Neural cell (in vitro differentiated cells): ENCODE data around the gene TMEM132A. TPM values are rescaled to one million over a fixed set of nuclear protein-coding genes. Genes with fewer than 3 reads are reported as not detected.

Source experiments
- H2AFZ ChIP-seq: fragments of 200-600, 300-800 bp; sonication (generic), shearing (Covaris generic); 2 replicates; pipeline ENCODE4 v1.6.0; 2014; ENCODE audit warnings: low read depth, mild to moderate bottlenecking, antibody characterized with exemption, low read length, moderate library complexity
- H3F3A ChIP-seq: fragments of 200-600 bp; shearing (Covaris generic); 2 replicates; pipeline ENCODE4 v1.6.1; 2016; ENCODE audit warnings: mild to moderate bottlenecking, moderate library complexity, mixed read lengths, antibody characterized with exemption, low read length; ENCODE audit not compliant: insufficient read depth, poor library complexity, severe bottlenecking
- H3K27ac ChIP-seq: fragments of 200-600, 300-800 bp; sonication (generic), shearing (Covaris generic); 2 replicates; pipeline ENCODE4 v1.5.1; 2014; ENCODE audit warnings: mild to moderate bottlenecking, low read length, moderate library complexity
- H3K27me3 ChIP-seq: fragments of 300-800, 200-600 bp; sonication (generic), shearing (Covaris generic); 2 replicates; pipeline ENCODE4 v1.6.0; 2014; ENCODE audit warnings: mild to moderate bottlenecking, low read depth, low read length, moderate library complexity; ENCODE audit not compliant: insufficient read depth
- H3K36me3 ChIP-seq: fragments of 300-800, 200-600 bp; sonication (generic), shearing (Covaris generic); 2 replicates; pipeline ENCODE4 v1.5.1; 2014; ENCODE audit warnings: mild to moderate bottlenecking, antibody characterized with exemption, low read length, moderate library complexity; ENCODE audit not compliant: insufficient read depth
- H3K4me2 ChIP-seq: fragments of 300-800, 200-600 bp; sonication (generic), shearing (Covaris generic); 2 replicates; pipeline ENCODE4 v1.6.0; 2014; ENCODE audit warnings: mild to moderate bottlenecking, low read length
- H3K4me3 ChIP-seq: fragments of 300-800, 200-600 bp; sonication (generic), shearing (Covaris generic); 2 replicates; pipeline ENCODE4 v1.5.1; 2014; ENCODE audit warnings: mild to moderate bottlenecking, low read length, moderate library complexity
- H3K79me2 ChIP-seq: fragments of 200-600 bp; shearing (Covaris generic); replicated peaks from 2 replicates; pipeline ENCODE4 v1.6.0; 2014; ENCODE audit warnings: mild to moderate bottlenecking, low read length, moderate library complexity; ENCODE audit not compliant: insufficient read depth
- H3K9ac ChIP-seq: fragments of 300-800, 200-600 bp; sonication (generic), shearing (Covaris generic); 2 replicates; pipeline ENCODE4 v1.6.1; 2016; ENCODE audit warnings: mild to moderate bottlenecking, low read length, mixed read lengths
- H3K9me2 ChIP-seq: fragments of 200-600 bp; shearing (Covaris generic); 2 replicates; pipeline ENCODE4 v1.6.1; 2016; ENCODE audit warnings: mild to moderate bottlenecking, low read length, mixed read lengths; ENCODE audit not compliant: insufficient read depth
- H3K9me3 ChIP-seq: fragments of 200-600, 300-800 bp; sonication (generic), shearing (Covaris generic); 2 replicates; pipeline ENCODE4 v1.6.1; 2016; ENCODE audit warnings: mild to moderate bottlenecking, mixed run types, low read length, moderate library complexity, mixed read lengths
- H4K20me1 ChIP-seq: fragments of 200-600 bp; shearing (Covaris generic); 2 replicates; pipeline ENCODE4 v1.6.1; 2016; ENCODE audit warnings: mild to moderate bottlenecking, mixed run types; ENCODE audit not compliant: insufficient read depth
- EP300 ChIP-seq: fragments of 450-650 bp; conservative IDR thresholded peaks from 2 replicates; pipeline ENCODE4 v1.6.1; 2014; ENCODE audit warnings: antibody characterized with exemption, mild to moderate bottlenecking, moderate library complexity; ENCODE audit not compliant: poor library complexity, severe bottlenecking
- EZH2 ChIP-seq: fragments of 200-600, 300-800 bp; shearing (Covaris generic), sonication (generic); IDR thresholded peaks from 2 replicates; pipeline ENCODE4 v1.6.1; 2014; ENCODE audit warnings: antibody characterized with exemption, low read length, borderline replicate concordance, mild to moderate bottlenecking; ENCODE audit not compliant: insufficient read depth, poor library complexity, severe bottlenecking
- MXI1 ChIP-seq: fragments of 450-650 bp; conservative IDR thresholded peaks from 2 replicates; pipeline ENCODE4 v1.6.1; 2014; ENCODE audit warnings: antibody characterized with exemption, mild to moderate bottlenecking; ENCODE audit not compliant: poor library complexity, severe bottlenecking
- POLR2AphosphoS5 ChIP-seq: IDR thresholded peaks from 2 replicates; pipeline ENCODE4 v1.6.1; 2012
- RAD21 ChIP-seq: fragments of 450-650 bp; conservative IDR thresholded peaks from 2 replicates; pipeline ENCODE4 v1.6.1; 2014; ENCODE audit warnings: antibody characterized with exemption, mild to moderate bottlenecking, moderate library complexity
- SMC3 ChIP-seq: fragments of 450-650 bp; conservative IDR thresholded peaks from 2 replicates; pipeline ENCODE4 v1.6.1; 2014; ENCODE audit warnings: antibody characterized with exemption, mild to moderate bottlenecking, moderate library complexity; ENCODE audit not compliant: poor library complexity
- TAF1 ChIP-seq: IDR thresholded peaks from 2 replicates; pipeline ENCODE4 v1.6.1; 2012; ENCODE audit warnings: low read depth
- polyA plus RNA-seq: library from polyadenylated mRNA; depleted of rRNA; stranded (reverse); fragments of >200 nt; gene quantifications from 2 replicates; pipeline ENCODE4 v1.2.3, GENCODE V29; 2014
- TF ChIP-seq, protein P1 (sequence below): fragments of 450-650 bp; IDR thresholded peaks from 2 replicates; pipeline ENCODE4 v1.5.1; 2014; ENCODE audit warnings: antibody characterized with exemption, mild to moderate bottlenecking, moderate library complexity; ENCODE audit not compliant: poor library complexity, severe bottlenecking
- TF ChIP-seq, protein P2 (sequence below): IDR thresholded peaks from 2 replicates; pipeline ENCODE4 v1.6.1; 2012; ENCODE audit warnings: borderline replicate concordance

TMEM132A gene
- polyA plus RNA-seq, 1 donor from 2014 or later, result 215 TPM

DNA sequence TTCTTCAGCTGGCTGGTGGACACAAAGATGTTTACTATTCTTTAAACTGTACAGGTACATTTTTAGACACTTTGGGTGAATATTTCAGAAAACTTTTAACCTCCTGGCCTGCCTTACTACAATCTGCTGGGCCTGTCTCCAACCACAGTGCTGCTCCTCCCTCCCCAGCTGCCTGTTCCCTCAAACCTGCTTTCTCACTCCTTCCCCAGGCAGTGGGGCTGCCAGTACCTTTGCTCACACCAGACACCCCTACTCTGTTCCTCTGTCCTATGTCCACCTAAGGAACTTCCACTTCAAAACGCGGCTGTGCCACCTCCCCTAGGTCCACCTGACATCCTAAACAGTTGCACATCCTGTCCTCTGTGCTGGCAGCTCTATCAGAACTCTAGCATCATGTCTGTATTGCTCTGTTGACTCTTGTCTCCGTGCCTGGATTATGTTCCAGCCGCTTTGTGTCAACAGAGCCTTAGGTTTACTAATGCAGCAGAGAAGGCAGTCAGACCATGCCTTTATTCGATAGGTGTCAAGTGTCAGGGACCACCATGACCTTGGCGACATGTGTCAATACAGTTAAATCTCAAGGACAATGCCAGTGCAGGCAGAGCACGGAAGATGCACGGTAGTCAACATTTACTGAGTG, 43.5 kb upstream of the TMEM132A start:
- Histone ChIP-seq H3K27me3 (no peaks in the 10 kb centered on the region), H4K20me1 (no peaks in the 10 kb centered on the region), H3K9me3 (no peaks in the 10 kb centered on the region), H3K4me3 (no peak overlapping the region), H3K4me2 (no peak overlapping the region), H2AFZ (no peak overlapping the region), H3K9me2 (no peaks in the 10 kb centered on the region), H3K36me3 (no peaks in the 10 kb centered on the region), H3K27ac (no peak overlapping the region), H3K9ac (no peak overlapping the region), H3F3A (no peaks in the 10 kb centered on the region), H3K79me2 (no peaks in the 10 kb centered on the region)
- TF ChIP-seq RAD21, result no peak
- no peak for TF ChIP-seq MXI1
- no peak for TF ChIP-seq EZH2
- TF ChIP-seq TAF1, result no peak
- TF ChIP-seq SMC3, result no peak
- TF ChIP-seq EP300, result no peak
- TF ChIP-seq POLR2AphosphoS5, result no peak
- TF ChIP-seq, protein P1, sequence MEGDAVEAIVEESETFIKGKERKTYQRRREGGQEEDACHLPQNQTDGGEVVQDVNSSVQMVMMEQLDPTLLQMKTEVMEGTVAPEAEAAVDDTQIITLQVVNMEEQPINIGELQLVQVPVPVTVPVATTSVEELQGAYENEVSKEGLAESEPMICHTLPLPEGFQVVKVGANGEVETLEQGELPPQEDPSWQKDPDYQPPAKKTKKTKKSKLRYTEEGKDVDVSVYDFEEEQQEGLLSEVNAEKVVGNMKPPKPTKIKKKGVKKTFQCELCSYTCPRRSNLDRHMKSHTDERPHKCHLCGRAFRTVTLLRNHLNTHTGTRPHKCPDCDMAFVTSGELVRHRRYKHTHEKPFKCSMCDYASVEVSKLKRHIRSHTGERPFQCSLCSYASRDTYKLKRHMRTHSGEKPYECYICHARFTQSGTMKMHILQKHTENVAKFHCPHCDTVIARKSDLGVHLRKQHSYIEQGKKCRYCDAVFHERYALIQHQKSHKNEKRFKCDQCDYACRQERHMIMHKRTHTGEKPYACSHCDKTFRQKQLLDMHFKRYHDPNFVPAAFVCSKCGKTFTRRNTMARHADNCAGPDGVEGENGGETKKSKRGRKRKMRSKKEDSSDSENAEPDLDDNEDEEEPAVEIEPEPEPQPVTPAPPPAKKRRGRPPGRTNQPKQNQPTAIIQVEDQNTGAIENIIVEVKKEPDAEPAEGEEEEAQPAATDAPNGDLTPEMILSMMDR, result no peak
- TF ChIP-seq, protein P2, sequence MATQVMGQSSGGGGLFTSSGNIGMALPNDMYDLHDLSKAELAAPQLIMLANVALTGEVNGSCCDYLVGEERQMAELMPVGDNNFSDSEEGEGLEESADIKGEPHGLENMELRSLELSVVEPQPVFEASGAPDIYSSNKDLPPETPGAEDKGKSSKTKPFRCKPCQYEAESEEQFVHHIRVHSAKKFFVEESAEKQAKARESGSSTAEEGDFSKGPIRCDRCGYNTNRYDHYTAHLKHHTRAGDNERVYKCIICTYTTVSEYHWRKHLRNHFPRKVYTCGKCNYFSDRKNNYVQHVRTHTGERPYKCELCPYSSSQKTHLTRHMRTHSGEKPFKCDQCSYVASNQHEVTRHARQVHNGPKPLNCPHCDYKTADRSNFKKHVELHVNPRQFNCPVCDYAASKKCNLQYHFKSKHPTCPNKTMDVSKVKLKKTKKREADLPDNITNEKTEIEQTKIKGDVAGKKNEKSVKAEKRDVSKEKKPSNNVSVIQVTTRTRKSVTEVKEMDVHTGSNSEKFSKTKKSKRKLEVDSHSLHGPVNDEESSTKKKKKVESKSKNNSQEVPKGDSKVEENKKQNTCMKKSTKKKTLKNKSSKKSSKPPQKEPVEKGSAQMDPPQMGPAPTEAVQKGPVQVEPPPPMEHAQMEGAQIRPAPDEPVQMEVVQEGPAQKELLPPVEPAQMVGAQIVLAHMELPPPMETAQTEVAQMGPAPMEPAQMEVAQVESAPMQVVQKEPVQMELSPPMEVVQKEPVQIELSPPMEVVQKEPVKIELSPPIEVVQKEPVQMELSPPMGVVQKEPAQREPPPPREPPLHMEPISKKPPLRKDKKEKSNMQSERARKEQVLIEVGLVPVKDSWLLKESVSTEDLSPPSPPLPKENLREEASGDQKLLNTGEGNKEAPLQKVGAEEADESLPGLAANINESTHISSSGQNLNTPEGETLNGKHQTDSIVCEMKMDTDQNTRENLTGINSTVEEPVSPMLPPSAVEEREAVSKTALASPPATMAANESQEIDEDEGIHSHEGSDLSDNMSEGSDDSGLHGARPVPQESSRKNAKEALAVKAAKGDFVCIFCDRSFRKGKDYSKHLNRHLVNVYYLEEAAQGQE, result no peak

DNA sequence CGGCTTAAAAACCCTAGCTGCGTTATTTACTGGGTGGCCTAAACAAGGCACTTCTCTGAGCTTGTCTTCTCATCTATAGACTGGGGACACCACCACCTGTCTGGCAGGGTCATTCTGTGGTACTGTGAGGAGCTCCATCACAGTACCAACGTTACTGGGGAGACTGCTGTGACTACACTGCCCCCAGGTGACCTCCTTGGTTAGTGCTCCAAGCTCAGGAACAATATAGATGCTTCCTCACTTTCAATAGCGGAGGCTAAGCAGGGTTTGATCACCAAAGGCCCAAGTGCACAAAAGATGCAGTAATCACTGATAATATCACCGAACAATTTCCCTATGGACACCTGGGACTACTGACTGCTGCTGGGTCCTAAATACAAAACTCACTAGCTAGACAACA, 36.7 kb upstream of the TMEM132A start:
- Histone ChIP-seq H4K20me1 (no peaks in the 10 kb centered on the region), H3K9me3 (no peaks in the 10 kb centered on the region), H3F3A (no peaks in the 10 kb centered on the region), H3K27me3 (no peaks in the 10 kb centered on the region), H3K4me2 (no peak overlapping the region), H3K9ac (no peak overlapping the region), H3K4me3 (no peak overlapping the region), H3K9me2 (no peaks in the 10 kb centered on the region), H2AFZ (no peak overlapping the region), H3K27ac (no peak overlapping the region), H3K79me2 (no peaks in the 10 kb centered on the region), H3K36me3 (no peaks in the 10 kb centered on the region)
- TF ChIP-seq EP300 (no peak), EZH2 (no peak), POLR2AphosphoS5 (no peak), RAD21 (peak; percentile 82), MXI1 (no peak), SMC3 (peak; percentile 85), TAF1 (no peak)
- TF ChIP-seq, protein P2, result no peak
- TF ChIP-seq, protein P1, result peak; percentile 76
